GM21528 (cell line): ENCODE results near the gene RNF31.
"Not testable (repeated sequence)": the region's sequence is repeated elsewhere in the genome, so short reads cannot be mapped to it uniquely, and the experiment has no call there.

Experiments used
- ATAC-seq: cut with Tn5 transposase; IDR thresholded peaks from one replicate; pipeline ENCODE4 v1.9.1; 2021; ENCODE audit warnings: mild to moderate bottlenecking, moderate library complexity; ENCODE audit not compliant: unreplicated experiment, low FRiP score

Gene RNF31

DNA sequence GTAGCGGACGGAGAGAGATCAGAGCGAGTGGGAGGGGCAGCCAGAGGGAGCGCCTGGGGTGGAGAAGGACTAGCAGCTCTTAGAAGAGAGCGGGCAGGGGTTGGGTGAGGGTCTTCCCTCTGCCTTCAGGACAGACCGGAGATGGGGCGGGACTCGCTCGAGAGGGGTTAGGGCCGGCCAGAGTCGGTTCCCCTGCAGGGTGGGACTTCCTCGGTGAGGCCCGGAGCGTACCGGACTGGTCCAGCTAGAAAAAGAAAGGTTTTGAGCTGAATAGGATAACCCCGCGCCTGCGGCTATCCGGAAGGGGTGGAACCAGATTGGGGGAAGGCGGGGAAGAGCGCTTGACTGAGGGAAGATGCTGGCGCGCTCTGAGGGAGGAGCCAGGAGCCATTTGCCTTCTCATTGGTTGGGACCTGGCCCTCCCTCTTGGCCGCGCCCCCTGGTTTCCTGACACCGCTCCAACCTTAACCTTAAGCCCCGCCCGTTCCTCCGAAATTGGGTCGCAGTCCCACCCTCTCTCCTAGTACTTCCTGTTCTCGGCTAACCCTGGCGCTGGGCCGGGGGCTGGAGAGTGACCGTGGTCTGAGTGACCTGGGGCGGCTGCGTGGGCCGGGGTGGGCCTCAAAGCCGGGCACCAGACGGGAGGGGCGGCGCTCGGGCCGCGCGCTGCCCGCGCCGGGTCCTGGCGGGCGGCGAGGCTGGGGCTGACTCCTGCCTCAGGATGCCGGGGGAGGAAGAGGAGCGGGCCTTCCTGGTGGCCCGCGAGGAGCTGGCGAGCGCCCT lies at the start of gene RNF31:
TSS of gene RNF31 (plus strand) at position 521 of the 783 bp plus-strand sequence. CDS start at position 722, 201 bp downstream.
- ATAC-seq: peak; percentile 78

DNA sequence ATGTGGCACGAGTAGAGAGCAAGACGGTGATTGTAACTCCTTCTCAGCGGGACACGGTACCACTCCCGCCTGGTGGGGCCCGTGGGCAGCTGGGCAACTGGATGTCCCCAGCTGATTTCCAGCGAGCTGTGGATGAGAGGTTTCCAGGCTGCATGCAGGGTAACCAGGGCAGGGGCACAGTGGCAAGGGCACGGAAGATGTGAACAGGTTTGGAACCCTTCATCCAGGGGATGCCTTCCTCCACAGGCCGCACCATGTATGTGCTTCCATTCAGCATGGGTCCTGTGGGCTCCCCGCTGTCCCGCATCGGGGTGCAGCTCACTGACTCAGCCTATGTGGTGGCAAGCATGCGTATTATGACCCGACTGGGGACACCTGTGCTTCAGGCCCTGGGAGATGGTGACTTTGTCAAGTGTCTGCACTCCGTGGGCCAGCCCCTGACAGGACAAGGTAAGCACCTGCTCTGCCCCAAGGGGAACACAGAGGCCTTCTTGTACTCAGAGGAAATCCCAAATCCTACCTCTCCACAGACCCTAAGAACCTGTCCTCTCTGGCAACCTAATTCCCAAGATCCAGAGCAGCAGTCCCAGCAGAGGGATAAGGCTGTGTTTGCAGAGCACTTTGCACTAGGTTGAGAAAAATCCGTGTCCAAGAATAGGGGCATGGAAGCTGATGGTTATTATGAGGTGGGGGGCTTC lies 48.9 kb upstream of the RNF31 start:
- no peak for ATAC-seq

DNA sequence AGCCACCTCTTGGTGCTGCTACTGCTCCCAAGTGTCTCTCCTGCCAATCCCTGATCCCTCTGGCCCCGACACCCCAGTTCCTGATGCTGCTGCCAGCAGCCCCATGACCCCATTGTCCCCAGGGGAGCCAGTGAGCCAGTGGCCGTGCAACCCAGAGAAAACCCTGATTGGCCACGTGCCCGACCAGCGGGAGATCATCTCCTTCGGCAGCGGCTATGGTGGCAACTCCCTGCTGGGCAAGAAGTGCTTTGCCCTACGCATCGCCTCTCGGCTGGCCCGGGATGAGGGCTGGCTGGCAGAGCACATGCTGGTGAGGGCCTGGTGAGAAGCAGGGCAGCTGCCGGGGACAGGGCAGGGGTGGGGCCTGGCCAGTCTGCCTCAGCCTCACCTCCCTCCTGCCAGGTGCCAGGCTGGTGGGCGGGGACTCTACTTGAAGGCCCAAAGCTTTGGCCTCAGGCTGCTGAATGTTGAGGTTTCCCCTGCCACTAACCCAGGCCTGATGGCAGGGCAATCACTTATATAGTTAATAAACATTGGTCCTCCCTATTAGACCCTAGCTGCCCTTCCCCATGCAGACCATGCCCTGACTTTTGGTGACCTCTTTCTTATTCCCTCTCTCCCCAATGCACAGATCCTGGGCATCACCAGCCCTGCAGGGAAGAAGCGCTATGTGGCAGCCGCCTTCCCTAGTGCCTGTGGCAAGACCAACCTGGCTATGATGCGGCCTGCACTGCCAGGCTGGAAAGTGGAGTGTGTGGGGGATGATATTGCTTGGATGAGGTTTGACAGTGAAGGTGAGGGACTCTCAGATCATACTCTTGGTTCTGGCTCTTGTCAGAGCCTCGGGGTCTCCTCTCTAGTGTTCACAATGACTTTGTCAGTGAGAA lies 48.1 kb upstream of the RNF31 start:
- ATAC-seq: no peak

DNA sequence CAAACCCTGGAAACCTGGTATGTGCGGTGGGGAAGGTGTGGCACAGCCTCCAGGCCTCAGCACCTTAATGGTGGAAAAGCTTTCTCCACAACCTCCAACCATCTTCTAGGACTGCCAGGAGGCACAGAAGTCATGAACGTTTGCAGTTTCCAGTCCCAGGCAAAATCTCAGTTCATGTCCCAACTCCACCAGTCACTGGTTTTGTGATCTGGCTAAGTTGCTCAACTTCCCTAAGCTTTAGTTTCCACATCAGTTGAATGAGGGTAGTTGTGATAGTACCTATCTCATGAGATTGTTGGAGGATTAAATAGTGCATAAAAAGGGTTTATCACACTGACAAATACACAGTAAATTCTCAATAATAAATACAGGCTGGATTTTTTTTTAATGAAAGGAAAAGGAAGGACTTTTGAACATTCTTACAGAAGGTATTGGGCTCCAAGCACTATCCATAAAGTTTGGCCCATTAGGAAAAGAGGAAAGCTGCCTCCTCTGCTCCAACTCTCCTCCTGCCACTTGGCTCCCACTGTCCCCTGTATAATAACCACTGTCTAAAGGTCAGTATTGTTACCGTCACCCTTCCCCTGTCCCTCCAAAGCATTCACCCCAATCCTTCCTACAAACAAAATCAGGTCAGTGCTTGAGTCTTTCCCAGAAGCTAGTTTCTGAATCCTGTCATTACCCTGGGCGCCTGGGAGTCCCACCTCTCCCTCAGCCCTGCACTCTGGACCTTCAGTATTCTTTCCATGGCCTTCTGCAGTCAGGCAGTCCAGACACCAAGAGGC lies 46.9 kb upstream of the RNF31 start:
- no peak for ATAC-seq

DNA sequence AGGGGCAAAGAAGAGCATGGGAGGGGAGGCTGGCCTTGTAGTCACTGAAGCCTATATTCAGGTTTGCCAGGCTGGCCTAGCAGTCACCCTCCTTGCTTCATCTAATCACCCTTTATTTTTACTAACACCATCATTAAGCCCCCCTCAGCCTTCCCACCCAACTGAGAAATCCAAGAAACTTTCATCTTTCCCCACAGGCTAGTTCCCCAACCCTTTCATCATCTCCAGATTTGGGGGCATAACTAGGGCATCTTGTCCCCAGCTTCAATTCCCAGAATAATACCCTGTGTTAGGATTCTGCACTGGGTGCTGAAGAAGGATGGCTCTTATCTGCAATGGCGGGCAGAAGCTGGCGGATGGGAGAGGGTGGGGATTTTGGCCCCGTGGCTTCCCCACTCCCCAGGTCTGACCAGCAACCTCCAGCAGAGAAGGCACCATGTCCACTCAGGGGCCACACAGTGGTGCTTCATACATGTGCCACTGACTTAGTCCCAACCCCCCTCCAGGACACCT lies 46.3 kb upstream of the RNF31 start:
- no peak for ATAC-seq

DNA sequence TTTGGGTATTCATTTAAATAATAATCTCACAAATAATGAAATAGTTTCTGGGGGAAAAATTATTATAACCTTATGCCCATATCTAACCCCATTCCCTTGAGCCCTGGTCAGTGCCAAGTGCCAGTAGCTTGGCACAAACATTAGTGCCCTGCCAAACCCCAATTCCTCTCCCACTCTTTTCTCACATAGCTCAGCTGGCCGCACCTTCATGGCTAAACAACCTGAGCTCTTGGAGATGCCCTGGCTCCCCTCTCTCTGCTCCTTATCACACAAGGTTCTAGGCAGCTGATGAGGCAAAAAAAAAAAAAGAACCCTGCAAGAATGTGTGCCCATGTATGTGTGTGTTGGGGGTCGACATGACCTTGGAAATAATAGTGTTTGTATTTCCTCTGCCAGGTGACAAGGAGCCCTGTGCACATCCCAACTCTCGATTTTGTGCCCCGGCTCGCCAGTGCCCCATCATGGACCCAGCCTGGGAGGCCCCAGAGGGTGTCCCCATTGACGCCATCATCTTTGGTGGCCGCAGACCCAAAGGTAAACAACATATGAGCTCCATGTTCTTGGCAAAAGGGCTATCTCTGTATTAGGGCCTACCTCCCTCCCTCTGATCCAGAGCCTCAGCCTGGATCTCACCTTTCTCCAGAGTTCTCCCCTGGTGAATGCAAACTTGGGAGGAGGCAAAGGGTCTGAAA lies 44.8 kb upstream of the RNF31 start:
- no peak for ATAC-seq

- ATAC-seq: no peak
Observed at GRCh38 chr14:24103451-24103850, 43.8 kb upstream of the RNF31 start.

DNA sequence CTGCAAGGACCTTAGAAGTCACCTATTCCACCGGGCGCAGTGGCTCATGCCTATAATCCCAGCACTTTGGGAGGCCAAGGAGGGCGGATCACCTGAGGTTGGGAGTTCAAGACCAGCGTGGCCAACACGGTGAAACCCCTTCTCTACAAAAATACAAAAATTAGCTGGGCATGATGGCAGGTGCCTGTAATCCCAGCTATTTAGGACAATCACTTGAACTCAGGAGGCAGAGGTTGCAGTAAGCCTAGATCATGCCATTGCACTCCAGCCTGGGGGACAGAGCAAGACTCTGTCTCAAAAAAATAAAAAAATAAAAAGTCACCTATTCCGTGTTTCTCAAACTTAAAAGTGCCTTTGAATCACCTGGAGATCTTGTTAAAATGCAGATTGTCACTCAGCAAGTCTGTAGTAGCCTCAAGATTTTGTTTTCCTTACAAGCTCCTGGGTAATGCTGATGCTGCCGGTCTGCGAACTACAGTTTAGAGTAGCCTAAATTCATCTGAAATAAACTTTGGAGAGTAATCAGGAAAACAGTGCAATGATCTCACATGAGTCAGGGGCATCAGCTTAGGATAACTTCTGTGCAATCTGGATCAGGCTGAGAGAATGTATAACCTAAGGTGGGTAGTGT lies 41.6 kb upstream of the RNF31 start:
- ATAC-seq: not testable (repeated sequence)

DNA sequence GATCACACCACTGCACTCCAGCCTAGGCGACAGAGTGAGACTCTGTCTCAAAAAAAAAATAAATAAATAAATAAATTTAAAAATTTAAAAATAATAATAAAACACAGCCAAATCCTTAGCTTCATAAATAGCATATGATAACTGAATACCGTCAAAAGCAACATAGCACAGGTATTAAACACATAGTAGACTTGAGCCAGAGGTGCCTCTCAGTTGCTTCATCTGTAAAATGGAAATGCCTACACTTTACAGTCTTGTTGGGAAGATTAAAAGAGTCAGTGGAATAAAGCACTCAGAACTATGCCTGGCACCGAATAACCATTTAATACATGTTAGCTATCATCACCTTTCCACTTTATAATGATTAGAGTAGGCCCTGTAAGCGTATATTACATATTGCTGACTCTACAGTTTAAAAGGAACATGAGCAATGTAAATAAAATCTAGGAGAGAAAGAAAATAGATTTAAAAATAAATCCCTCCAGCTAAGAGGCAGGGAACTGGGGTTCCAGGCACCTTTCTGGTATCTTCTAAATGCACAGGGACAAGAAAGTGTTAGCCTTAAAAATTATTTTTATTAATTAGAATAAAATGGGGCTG lies 40.5 kb upstream of the RNF31 start:
- ATAC-seq: no peak

- peak; percentile 18 for ATAC-seq
Observed at GRCh38 chr14:24108336-24108874, 38.9 kb upstream of the RNF31 start.

GRCh38 chr14:24110060-24110459 lies 37.2 kb upstream of the RNF31 start:
- no peak for ATAC-seq

GRCh38 chr14:24110523-24110922 lies 36.8 kb upstream of the RNF31 start:
- no peak for ATAC-seq

- no peak for ATAC-seq
Observed at GRCh38 chr14:24113379-24113800, 33.9 kb upstream of the RNF31 start.

GRCh38 chr14:24113801-24114531 lies 33.3 kb upstream of the RNF31 start:
- peak; percentile 39 for ATAC-seq

- peak; percentile 86 for ATAC-seq
Observed at GRCh38 chr14:24114532-24115421, 32.5 kb upstream of the RNF31 start, which contains the start of the genes DCAF11 and NRL. DCAF11 (plus strand) TSS chr14:24114777; CDS start chr14:24115595, 818 bp downstream. NRL (minus strand) TSS chr14:24114949; CDS start chr14:24082848, 32,101 bp downstream.

DNA sequence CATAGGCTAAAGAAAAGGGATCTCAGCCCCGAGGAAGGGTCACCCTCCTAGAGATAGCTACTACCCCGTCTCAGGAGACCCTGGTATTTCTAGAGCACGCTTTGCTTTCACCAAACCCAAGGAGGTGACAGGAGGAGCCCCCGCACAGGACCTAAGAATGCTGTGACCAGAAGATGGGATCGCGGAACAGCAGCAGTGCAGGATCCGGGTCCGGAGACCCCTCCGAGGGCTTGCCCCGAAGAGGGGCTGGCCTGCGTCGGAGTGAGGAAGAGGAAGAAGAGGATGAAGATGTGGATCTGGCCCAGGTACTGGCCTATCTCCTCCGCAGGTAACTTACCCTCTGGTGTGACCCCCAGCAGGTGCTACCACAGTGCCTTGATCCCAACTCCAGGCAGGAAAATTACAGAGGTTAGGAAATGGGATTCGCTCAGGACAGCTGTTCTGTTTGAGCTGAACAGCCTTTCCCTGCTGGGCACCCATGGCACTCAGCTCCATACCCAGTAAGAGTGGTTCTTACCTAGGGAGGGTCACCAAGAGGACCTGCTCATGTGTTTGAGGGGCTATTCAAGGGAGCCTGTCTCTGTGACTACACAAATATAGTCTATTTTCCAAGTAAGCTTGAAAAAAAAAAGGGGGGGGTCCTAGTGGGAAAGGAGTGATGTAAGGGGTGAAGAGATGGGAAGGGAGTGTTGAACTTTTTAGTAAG lies 31.7 kb upstream of the RNF31 start:
- ATAC-seq: no peak
